ENCODE results near the gene SPTSSB.

Gene SPTSSB

GRCh38 chr3:161320837-161321236 lies 50.5 kb downstream of the SPTSSB start:
- TF ChIP-seq, protein P1, sequence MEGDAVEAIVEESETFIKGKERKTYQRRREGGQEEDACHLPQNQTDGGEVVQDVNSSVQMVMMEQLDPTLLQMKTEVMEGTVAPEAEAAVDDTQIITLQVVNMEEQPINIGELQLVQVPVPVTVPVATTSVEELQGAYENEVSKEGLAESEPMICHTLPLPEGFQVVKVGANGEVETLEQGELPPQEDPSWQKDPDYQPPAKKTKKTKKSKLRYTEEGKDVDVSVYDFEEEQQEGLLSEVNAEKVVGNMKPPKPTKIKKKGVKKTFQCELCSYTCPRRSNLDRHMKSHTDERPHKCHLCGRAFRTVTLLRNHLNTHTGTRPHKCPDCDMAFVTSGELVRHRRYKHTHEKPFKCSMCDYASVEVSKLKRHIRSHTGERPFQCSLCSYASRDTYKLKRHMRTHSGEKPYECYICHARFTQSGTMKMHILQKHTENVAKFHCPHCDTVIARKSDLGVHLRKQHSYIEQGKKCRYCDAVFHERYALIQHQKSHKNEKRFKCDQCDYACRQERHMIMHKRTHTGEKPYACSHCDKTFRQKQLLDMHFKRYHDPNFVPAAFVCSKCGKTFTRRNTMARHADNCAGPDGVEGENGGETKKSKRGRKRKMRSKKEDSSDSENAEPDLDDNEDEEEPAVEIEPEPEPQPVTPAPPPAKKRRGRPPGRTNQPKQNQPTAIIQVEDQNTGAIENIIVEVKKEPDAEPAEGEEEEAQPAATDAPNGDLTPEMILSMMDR (conservative IDR thresholded peaks at IDR 0.05), result no peak
- H3K27ac ChIP-seq, result no peak overlapping the region

GRCh38 chr3:161319867-161320266 lies 51.5 kb downstream of the SPTSSB start:
- H3K27ac ChIP-seq, result no peak overlapping the region
- TF ChIP-seq, protein P1 (conservative IDR thresholded peaks at IDR 0.05), result no peak

GRCh38 chr3:161317077-161317476 lies 54.2 kb downstream of the SPTSSB start:
- TF ChIP-seq, protein P1 (conservative IDR thresholded peaks at IDR 0.05), result no peak
- H3K27ac ChIP-seq, result no peak overlapping the region

- TF ChIP-seq, protein P1 (conservative IDR thresholded peaks at IDR 0.05), result no peak
- H3K27ac ChIP-seq, result no peak overlapping the region
Measured at GRCh38 chr3:161316006-161316689, 55.2 kb downstream of the SPTSSB start.

DNA sequence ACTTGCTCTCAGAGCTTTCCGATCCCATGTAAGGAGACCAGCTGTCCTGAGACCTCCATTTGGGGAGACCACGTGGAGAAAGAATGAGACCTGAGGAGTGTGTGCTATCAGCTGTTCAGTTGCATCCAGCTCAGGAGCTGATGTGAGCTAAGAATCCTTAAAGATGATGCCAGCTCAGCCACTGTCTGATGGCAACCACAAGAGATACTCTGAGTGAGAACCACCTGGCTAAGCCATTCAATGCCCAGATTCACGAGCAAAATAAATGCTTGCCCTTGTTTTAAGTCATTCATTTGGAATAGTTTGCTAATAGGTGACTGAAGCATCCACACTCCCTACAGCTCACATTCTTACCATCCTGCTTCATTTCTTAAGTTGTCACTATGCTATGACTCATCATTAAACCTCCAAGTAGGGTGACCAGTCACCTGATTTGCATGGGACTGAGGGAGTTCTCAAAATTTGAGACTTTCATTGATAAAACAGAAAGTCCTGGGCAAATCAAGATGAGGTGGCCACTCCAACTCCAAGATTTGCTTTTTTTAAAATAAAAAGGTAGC lies 56.4 kb downstream of the SPTSSB start:
- no peak overlapping the region for H3K27ac ChIP-seq
- TF ChIP-seq, protein P1 (conservative IDR thresholded peaks at IDR 0.05), result no peak

DNA sequence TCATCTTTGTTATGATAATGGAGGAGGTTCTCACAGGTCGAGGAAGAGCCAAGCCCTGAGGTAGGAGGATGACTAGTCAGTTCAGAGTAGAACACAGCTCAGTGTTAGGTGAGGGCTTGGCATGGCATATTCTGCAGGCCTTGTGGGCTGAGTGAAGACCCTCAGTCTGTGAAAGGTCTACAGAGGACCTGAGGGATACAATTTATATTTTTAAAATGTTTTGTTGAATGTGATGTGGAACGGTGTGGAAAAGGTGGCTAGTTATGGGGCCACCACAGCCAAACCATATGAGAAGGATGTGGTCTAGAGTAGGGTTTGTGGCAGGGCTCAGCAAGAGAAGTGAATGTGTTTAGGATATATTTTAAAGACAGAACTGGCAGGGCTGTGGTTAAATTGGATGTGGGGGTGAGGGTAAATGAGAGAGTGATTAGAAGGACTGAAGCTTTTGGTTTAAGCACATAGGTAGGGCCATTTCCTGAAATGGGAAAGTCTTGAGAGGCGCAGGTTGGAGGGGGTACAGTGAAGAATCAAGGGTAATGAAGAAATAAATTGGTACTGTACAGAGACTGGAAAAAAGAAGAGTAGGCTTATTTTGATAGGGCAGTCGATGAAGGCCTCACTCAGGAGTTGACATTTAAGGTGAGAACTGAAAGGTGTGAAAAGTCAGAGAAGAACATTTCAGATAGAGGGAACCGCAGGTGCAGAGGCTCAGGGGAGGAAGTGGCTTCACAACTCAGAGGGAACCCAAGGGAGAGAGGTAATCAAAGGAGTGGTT lies 60.5 kb downstream of the SPTSSB start:
- TF ChIP-seq, protein P1 (conservative IDR thresholded peaks at IDR 0.05), result no peak

More for the DNA sequence above, 60.5 kb downstream of the SPTSSB start:
- H3K27ac ChIP-seq, result no peak overlapping the region

All from VCaP (cell line).